Activated CD8-positive, alpha-beta memory T cell treated with anti-CD3 and anti-CD28 coated beads, Interleukin-2, amount 50 U/mL, for 24 hours (primary cell): ENCODE data around the gene SLC6A19.
A peak's percentile ranks its signal among the peaks of the same experiment; 100 is the strongest.
"Not testable (repeated sequence)": the region's sequence is repeated elsewhere in the genome, so short reads cannot be mapped to it uniquely, and the experiment has no call there.

Experiments used
- DNase-seq: peaks from one replicate; pipeline ENCODE4 v3.0.0-alpha.2; 2020; ENCODE audit errors: extremely low read depth

Gene SLC6A19

DNA sequence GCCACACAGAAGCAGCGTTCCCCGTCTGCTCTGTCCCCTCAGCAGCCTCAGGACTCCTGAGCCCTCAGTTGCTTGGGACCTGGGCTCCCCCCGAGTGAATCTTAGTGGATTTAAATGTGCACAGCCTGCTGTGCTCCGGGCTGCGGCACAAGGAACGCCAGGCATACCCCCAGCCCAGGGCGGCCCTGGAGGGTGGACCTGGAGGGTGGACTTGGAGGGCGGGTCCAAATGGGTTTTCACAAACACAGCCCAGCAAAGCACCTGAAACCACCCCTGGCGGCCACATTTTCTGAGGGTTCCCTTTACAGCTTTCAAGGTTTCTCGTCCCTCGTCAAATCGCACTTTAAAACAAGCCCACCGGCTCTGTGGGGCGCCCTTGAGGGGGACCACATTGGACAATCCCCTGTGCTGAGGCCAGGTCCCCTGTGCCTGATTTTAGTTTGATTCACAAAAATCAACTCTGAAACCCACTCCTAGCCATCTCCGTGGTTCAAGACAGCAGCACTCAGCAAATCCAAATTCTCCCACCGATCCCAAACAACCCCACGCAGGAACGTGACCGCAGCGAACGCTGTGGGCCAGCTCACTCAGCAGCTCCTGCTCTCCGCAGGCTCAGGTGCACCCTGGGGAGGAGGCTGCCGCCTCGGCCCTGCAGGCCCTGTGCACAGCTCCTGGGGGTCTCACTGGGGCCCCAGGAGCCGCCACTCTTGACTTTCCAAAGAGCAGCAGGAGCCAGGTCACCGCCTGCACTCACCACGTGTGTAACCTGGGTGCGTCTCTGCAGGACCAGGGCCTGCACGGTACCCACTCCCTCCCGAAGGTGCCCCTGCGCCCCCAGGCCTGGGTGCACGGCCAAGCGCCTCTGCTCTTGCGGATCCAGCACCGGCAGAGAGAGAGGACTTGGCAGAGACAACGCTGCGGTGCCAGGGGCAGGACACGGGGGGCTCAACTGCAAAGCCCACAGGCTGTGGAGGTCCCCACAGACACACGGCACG lies 64.4 kb downstream of the SLC6A19 start:
- DNase-seq = no peak

GRCh38 chr5:1266791-1267190 lies 65.4 kb downstream of the SLC6A19 start:
- no peak for DNase-seq

- not testable (repeated sequence) for DNase-seq
Observed at GRCh38 chr5:1267464-1267863, 66.1 kb downstream of the SLC6A19 start.

- no peak for DNase-seq
Observed at GRCh38 chr5:1268056-1268455, 66.7 kb downstream of the SLC6A19 start.

GRCh38 chr5:1268666-1269065 lies 67.3 kb downstream of the SLC6A19 start:
- peak; percentile 8 for DNase-seq

DNA sequence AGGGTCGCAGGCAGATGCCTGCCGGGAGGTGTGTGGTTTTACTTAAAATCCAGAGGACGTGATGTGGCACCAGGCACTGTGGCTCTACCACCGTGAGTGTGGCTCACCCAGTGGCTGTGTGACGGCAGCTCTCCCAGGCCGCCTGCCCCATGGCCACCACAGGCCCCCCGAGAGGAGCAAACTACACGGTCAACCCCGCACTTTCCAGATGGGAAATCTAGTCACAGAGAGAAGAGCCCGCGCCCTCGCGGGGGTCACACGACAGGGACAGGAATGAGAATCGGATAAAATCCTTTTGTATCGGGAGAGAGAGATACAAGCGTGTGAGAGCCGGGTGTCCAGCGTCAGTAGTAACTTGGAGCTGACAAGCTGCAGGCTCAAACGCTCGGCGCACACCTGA lies 69.0 kb downstream of the SLC6A19 start:
- DNase-seq = no peak

DNA sequence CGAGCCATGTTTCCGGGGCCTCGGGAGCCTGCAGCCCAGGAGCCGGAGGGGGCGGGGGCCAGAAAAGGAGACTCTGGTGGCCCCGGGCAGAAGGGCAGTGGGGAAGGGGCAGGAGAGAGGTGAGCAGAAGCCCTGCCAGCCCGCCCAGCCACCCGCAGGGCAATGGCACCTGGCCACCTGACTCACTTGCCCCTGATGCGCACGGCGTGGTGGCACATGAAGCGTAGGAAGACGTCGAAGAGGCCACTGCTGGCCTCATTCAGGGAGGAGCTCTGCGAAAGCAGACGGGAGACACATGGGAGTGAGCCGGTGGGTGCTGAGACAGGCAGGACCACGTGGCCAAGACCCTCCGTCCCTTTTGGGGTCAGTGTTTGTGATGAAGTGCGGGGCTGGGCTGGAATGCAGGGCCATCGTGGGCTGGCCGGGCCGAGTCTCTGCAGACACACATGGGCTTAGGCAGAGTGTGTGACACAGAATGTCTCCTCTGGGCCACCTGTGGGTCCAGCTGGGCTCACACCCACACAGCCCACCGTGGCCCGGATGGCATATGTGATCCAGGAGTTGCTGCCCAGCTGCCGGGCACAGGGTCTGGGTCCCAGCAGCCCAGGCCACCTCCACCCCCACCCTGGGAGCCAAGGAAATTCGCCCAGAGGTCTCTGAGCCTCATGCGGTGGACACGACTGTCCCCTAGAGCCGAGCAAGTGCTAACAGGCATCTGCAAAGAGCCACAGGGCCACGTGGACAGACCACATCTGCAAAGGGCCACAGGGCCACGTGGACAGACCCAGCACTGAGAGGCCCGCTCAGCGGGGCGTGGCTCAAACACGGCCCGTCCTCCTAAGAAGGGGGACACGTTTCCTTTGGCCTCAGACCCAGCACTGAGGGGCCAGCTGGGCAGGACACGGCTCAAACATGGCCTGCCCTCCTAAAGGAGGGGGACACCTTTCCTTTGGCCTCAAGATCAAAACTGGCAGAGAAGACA lies 69.8 kb downstream of the SLC6A19 start:
- DNase-seq = no peak

GRCh38 chr5:1272201-1272600 lies 70.8 kb downstream of the SLC6A19 start:
- DNase-seq = no peak

- DNase-seq = no peak
Observed at GRCh38 chr5:1273745-1274144, 72.3 kb downstream of the SLC6A19 start.

- DNase-seq = no peak
Observed at GRCh38 chr5:1274471-1274870, 73.1 kb downstream of the SLC6A19 start.
